Measurements from ENCODE around the gene PIK3R3. TPM values are rescaled to one million over a fixed set of nuclear protein-coding genes. Genes with fewer than 3 reads are reported as not detected.

PIK3R3 gene
- total RNA-seq (10 to 100 TPM; 40.8 to 46.1 TPM), polyA plus RNA-seq (ENCODE audit: insufficient read depth, low read depth, low replicate concordance) (56.8 TPM)
- long read RNA-seq, donor 1, full-length matches to known transcripts = 5 of 10 reads
- long read RNA-seq, donor 1, partial matches to known transcripts = 5 of 10 reads
- long read RNA-seq, donor 1, other reads (novel, unspliced or antisense) = 0 of 10 reads
- long read RNA-seq, donor 2, full-length matches to known transcripts = 3 of 3 reads
- long read RNA-seq, donor 2, partial matches to known transcripts = 0 of 3 reads
- long read RNA-seq, donor 2, other reads (novel, unspliced or antisense) = 0 of 3 reads

GRCh38 chr1:46132529-46133180 lies at the start of gene PIK3R3:
TSS of gene PIK3R3 (minus strand) at chr1:46132629. CDS start at chr1:46131952, 677 bp downstream.
- Histone ChIP-seq H3K36me3 (ENCODE audit: low read depth, missing control alignments) (no peaks in the 10 kb centered on the region), H3K27ac (peak within 1 kb of the TSS; percentile 90 to 96), H3K27me3 (no peaks in the 10 kb centered on the region), H3K4me3 (peak within 1 kb of the TSS; percentile 84 to 87), H3K9me3 (no peaks in the 10 kb centered on the region), H3K4me1 (peaks cover 9% of the 10 kb centered on the region)
- DNase-seq = peak; percentile 99
- whole genome bisulfite sequencing, 2 donors = 0 to 1% methylated on average over 46 to 52 of the region's 55 CpGs
- intact Hi-C loops (cut with DNase I; ENCODE audit: low total_unique reads) = no loop called here
- TF ChIP-seq POLR2A (IDR thresholded peaks at IDR 0.05) (no peak), CTCF (IDR thresholded peaks at IDR 0.05) (peak in 2 of 3 experiments; percentile 10 to 15)

GRCh38 chr1:46181343-46182260 lies 49.2 kb upstream of the PIK3R3 start:
- TF ChIP-seq CTCF (IDR thresholded peaks at IDR 0.05) (no peak), POLR2A (IDR thresholded peaks at IDR 0.05) (no peak)
- no peak overlapping the region for H3K4me3 ChIP-seq
- WGBS, 2 donors = 73% methylated on average over 9 to 10 of the region's 10 CpGs
- H3K9me3 ChIP-seq = no peaks in the 10 kb centered on the region
- no peak for DNase-seq
- peaks cover 15% of the 10 kb centered on the region for H3K4me1 ChIP-seq
- no peaks in the 10 kb centered on the region for H3K27me3 ChIP-seq
- H3K36me3 ChIP-seq (ENCODE audit: low read depth, missing control alignments) = no peaks in the 10 kb centered on the region
- H3K27ac ChIP-seq = no peak overlapping the region
- intact Hi-C loops (cut with DNase I; ENCODE audit: low total_unique reads) = loop anchor here (2.0 kb wide), 1 partner anchor 145 kb away; no protein-coding TSS in a partner anchor

GRCh38 chr1:46180082-46180616 lies 47.7 kb upstream of the PIK3R3 start:
- no peak for DNase-seq
- H3K9me3 ChIP-seq = no peaks in the 10 kb centered on the region
- intact Hi-C loops (cut with DNase I; ENCODE audit: low total_unique reads) = loop anchor here (2.0 kb wide), 1 partner anchor 143 kb away; no protein-coding TSS in a partner anchor
- no peak overlapping the region for H3K4me3 ChIP-seq
- no peaks in the 10 kb centered on the region for H3K27me3 ChIP-seq
- H3K36me3 ChIP-seq (ENCODE audit: low read depth, missing control alignments) = no peaks in the 10 kb centered on the region
- H3K27ac ChIP-seq = no peak overlapping the region
- TF ChIP-seq CTCF (IDR thresholded peaks at IDR 0.05) (no peak), POLR2A (IDR thresholded peaks at IDR 0.05) (no peak)
- H3K4me1 ChIP-seq = peaks cover 12% of the 10 kb centered on the region
- 60 to 62% methylated on average over 10 to 12 of the region's 12 CpGs for WGBS, 2 donors

GRCh38 chr1:46179138-46180081 lies 47.0 kb upstream of the PIK3R3 start:
- peak; percentile 75 to 86 (median 82) for TF ChIP-seq CTCF (IDR thresholded peaks at IDR 0.05)
- no peak for TF ChIP-seq POLR2A (IDR thresholded peaks at IDR 0.05)
- peak; percentile 91 for DNase-seq
- no peaks in the 10 kb centered on the region for H3K27me3 ChIP-seq
- 25 to 43% methylated on average over 10 of the region's 10 CpGs for WGBS, 2 donors
- no peaks in the 10 kb centered on the region for H3K36me3 ChIP-seq (ENCODE audit: low read depth, missing control alignments)
- no peak overlapping the region for H3K27ac ChIP-seq
- H3K9me3 ChIP-seq = no peaks in the 10 kb centered on the region
- peaks cover 17% of the 10 kb centered on the region for H3K4me1 ChIP-seq
- H3K4me3 ChIP-seq = no peak overlapping the region
- intact Hi-C loops (cut with DNase I; ENCODE audit: low total_unique reads) = loop anchor here (2.0 kb wide), 1 partner anchor 143 kb away; no protein-coding TSS in a partner anchor
